Measurements from ENCODE around the gene GPR143.
"Not testable (repeated sequence)": the region's sequence is repeated elsewhere in the genome, so short reads cannot be mapped to it uniquely, and the experiment has no call there.

GPR143 gene

DNA sequence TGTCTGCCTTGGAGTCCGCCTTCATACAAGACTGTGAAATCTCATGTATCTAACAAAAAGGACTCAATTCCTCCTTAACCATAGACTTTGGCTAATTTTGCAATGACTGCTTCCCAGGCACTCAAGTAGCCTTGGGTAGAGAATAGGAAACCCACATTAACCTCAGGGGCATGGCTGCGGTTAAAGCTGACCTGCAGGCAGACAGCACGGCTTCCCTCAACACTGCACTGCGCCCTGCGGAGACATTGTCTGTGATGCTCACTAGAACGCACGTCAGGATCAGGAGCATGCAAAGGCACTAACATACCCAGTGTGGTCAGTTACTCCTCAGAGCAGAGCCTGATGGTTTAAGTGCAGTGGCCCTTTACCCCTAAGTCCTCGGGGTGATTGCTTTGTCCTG is 10.3 kb upstream of the GPR143 start:
- in situ Hi-C loops (cut with HindIII; ENCODE audit: low pct_ligation_motif_present, low pct_unique_long_range_greater_than_20kb, low sequenced_read_pairs): no loop called here
- no peak for DNase-seq

DNA sequence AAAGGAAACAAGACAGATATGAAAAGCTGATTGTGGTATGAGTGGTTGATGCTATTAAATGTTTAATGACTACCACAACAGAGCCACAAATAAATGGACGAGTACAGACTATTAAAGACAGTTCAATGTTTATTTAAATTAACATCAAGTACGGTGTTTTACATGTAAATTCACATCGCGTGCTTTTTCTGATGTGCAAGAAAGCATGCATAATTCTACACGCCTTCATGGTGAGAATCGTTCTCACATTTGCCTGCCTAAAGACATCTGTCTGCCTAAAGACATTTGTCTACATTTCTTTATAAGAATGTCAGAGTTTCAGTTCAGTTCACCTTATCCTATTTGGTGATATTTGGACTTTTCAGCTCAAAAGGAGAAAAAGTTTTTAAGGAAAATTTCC is 7.3 kb upstream of the GPR143 start:
- DNase-seq: no peak
- in situ Hi-C loops (cut with HindIII; ENCODE audit: low pct_ligation_motif_present, low pct_unique_long_range_greater_than_20kb, low sequenced_read_pairs): no loop called here

DNA sequence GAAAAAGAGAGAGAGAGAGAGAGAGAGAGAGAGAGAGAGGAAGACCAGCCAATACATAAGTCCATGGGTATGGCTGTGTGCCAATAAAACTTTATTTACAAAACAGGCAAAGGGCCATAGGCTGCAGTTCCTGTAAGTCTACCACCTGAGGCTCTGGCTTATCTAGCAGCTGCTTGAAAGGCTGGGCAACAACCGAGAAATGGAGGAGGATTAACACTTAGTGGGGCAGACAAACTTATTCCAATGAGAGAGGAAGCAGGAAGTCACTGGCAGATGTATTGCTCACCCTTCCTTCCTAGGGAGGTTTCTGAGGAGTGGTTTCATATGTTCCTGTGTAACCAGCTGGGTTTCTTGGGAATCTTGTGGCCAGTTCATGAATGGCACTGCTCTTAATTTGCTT is 4.7 kb upstream of the GPR143 start:
- no peak for DNase-seq
- in situ Hi-C loops (cut with HindIII; ENCODE audit: low pct_ligation_motif_present, low pct_unique_long_range_greater_than_20kb, low sequenced_read_pairs): no loop called here

DNA sequence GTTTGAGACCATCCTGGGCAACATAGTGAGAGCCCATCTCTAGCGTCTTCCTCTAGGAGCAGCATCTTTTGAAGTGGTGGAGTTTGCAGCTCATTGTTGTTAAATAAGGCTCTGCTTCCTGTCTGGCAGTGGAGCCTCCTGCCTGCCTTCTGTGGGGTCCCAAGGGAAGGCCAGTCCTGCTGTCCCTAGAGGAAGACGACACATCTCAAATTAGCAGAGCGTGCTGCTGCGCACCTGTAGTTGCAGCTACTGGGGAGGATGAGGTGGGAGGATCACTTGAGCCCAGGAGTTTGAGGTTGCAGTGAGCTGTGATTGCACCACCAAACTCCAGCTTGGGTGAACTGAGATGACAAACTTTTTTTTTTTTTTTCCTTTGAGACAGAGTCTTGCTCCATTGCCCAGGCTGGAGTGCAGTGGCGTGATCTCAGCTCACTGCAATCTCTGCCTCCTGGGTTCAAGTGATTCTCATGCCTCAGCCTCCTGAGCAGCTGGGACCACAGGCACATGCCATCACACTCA is 2.7 kb upstream of the GPR143 start:
- in situ Hi-C loops (cut with HindIII; ENCODE audit: low pct_ligation_motif_present, low pct_unique_long_range_greater_than_20kb, low sequenced_read_pairs): not testable (repeated sequence)

DNA sequence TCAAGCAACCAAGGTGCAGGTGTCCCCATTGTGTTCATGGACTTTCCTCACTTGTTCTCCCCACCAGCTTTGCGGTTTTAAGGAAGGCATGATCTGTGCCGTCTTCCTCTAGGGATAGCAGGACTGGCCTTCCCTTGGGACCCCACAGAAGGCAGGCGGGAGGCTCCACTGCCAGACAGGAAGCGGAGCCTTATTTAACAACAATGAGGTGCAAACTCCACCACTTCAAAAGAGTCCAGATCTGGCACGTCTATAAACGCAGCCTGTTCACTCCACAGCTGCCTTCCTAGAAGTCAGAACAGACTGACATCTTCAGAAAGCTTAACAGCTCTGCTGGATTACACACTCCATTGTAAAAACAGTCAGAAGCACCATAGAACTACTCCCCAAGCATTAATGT is 1.7 kb upstream of the GPR143 start:
- no peak for DNase-seq
- in situ Hi-C loops (cut with HindIII; ENCODE audit: low pct_ligation_motif_present, low pct_unique_long_range_greater_than_20kb, low sequenced_read_pairs): no loop called here

More for the DNA sequence above, 2.7 kb upstream of the GPR143 start:
- DNase-seq: not testable (repeated sequence)

DNA sequence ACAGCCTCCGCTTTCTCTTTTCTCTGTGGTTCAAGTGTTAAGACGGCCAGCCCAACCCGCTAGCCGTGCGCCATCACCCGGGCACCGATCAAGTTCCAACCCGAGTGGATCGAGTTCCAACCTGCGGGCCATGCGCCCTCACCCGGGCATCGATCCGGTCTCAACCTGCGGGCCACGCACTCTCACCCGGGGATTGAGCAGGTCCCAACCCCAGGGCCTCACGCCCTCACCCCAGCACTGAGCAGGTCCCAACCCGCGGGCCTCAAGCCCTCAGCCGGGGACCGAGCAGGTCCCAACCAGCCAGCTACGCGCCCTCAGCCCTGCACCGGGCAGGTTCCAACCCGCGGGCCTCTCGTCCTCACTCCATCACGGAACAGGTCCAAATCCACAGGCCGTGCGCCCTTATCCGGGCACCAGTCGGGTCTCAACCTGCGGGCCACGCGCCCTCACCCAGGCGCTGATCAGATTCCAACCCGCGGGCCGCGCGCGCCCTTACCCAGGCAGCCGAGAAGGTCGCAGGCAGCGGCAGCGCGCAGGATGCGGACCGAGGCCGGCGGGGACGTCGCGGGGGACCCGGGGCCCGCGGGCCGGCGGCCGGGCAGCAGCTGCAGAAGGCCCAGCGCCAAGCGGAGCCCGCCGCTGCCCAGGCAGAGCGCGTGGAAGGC is 443 bp downstream of the GPR143 start:
- in situ Hi-C loops (cut with HindIII; ENCODE audit: low pct_ligation_motif_present, low pct_unique_long_range_greater_than_20kb, low sequenced_read_pairs): no loop called here
- DNase-seq: no peak

DNA sequence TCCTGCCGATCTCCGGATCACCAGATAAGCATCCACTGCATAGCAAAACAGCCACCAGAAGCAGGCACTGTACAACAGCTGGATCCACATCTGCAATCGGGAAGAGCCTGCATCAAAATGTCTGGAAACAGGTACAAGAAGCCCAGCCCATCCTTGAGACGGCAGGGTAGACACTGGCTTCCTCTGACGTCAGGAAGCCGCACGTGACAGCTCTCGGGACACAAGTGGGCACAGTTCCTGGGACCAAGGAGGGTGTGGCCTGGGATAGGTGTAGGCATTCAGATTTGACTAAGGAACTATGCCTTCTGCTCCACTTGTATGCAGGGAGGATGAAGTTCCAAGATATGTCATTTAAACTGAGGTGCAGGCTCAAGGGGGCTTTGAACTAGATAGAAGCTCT is 6.3 kb downstream of the GPR143 start:
- no peak for DNase-seq
- in situ Hi-C loops (cut with HindIII; ENCODE audit: low pct_ligation_motif_present, low pct_unique_long_range_greater_than_20kb, low sequenced_read_pairs): no loop called here

DNA sequence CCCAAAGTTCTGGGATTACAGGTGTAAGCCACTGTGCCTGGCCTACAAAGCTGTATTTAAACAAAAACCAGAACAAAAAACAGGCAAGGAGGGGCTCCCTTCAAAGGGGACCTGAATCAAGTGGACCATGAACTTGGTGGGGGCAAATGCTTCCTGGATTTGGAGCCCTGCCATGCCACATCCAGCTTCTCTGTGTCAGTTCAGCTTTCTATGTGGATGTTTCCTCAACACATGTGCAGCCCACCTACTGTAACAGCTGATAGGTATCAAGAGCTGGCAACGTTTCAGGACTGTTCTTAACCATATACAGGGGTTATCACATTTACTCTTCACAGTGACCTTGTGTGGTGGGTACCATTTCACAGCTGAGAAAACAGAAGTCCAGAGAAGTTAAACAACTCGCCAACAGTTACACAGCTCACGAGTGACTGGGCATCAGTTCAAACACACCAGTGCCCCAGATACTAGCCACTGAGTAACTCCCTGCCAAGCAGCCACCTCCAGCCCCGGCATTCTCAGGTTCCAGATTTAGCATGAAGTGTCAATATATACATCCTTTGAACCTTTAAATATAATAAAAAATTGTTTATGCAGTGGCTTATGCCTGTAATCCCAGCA is 7.5 kb downstream of the GPR143 start:
- in situ Hi-C loops (cut with HindIII; ENCODE audit: low pct_ligation_motif_present, low pct_unique_long_range_greater_than_20kb, low sequenced_read_pairs): no loop called here
- no peak for DNase-seq

DNA sequence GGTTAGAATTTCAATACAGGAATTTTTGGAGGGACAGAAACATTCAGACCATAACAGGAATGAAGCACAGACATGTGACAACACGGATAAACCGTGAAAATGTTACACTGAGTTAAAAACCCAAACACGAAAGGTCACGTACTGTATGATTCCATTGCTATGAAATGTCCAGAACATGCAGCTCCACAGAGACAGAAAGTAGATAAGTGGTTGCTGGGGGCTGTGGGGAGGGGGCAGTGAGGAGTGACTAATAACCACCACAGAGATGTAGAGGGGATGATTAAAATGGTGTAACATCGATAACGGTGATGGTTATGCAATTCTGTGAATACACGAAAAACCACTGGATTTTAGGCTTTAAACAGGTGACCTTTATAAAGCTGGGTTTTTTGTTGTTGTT is 8.3 kb downstream of the GPR143 start:
- in situ Hi-C loops (cut with HindIII; ENCODE audit: low pct_ligation_motif_present, low pct_unique_long_range_greater_than_20kb, low sequenced_read_pairs): no loop called here
- DNase-seq: no peak

DNA sequence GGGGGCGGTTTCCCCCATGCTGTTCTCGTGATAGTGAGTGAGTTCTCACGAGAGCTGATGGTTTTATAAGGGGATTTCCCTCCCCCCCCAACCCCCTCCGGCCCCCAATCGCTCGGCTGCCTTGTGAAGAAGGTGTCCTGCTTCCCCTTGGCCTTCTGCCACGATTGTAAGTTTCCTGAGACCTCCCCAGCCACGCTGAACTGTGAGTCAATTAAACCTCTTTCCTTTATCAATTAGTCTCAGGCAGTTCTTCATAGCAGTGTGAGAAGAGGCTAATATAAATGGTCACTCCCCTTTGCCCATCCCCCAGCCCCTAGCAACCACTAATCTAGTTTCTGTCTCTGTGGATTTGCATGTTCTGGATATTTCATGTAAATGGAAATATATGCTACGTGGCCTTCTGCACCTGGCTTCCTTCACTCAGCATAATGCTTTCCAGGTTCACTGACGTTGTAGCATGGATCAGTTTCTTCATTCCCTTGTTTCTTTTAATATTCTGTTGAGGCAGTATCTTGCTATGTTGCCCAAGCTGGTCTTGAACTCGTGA is 16.4 kb downstream of the GPR143 start:
- in situ Hi-C loops (cut with HindIII; ENCODE audit: low pct_ligation_motif_present, low pct_unique_long_range_greater_than_20kb, low sequenced_read_pairs): no loop called here

DNA sequence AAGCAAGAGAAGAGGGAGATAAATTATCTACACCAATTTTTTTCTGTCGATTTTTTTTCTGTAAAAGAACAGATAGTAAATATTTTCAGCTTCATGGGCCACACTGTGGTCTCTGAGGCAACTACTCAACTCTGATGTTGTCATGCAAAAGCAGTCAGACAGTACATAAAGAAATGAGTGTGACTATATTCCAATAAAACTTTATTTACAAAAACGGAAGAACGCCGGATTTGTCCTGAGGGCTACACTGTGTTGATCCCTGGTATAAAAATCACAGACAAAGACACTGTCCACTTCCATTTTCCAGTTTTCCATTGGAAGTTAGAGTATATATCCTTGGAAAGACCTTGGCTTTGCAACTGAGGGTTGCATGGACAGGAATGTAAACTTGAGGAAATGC is 18.0 kb downstream of the GPR143 start:
- no peak for DNase-seq
- in situ Hi-C loops (cut with HindIII; ENCODE audit: low pct_ligation_motif_present, low pct_unique_long_range_greater_than_20kb, low sequenced_read_pairs): no loop called here

More for the DNA sequence above, 16.4 kb downstream of the GPR143 start:
- no peak for DNase-seq

DNA sequence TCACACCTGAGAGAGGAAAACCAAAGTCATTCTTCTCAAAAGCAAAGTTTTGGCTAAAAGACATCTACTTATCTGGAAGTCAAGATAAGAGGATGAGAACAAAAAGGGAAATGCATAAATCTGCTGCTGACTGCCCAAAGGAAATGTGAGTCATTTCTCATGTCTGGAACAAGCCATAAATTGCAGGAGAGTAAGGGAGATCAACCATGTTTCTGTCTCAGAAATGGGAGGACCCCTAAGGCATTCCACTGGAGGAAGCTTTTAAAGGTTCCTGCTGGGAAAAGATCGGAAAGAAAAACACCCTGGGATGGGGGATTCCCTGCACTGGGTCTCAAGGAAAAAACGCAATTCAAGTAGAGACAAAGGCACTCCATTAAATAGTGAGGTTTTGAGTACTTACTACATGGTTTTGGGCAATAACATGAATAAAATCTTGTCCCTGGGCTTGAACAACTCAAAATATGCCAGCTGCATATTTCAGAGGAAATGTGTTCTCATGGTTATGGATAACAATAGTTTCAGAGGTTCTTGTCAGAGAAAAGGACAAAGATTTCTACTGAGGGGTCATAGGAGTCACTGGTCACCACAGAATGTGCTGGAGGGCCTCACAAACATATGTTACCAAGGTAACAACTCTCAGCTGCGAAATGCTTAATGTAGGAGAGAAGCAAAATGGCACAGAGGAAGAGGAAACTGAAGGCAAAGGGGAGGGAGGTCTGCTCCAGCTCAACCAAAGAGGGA is 19.3 kb downstream of the GPR143 start:
- DNase-seq: no peak
- in situ Hi-C loops (cut with HindIII; ENCODE audit: low pct_ligation_motif_present, low pct_unique_long_range_greater_than_20kb, low sequenced_read_pairs): no loop called here

DNA sequence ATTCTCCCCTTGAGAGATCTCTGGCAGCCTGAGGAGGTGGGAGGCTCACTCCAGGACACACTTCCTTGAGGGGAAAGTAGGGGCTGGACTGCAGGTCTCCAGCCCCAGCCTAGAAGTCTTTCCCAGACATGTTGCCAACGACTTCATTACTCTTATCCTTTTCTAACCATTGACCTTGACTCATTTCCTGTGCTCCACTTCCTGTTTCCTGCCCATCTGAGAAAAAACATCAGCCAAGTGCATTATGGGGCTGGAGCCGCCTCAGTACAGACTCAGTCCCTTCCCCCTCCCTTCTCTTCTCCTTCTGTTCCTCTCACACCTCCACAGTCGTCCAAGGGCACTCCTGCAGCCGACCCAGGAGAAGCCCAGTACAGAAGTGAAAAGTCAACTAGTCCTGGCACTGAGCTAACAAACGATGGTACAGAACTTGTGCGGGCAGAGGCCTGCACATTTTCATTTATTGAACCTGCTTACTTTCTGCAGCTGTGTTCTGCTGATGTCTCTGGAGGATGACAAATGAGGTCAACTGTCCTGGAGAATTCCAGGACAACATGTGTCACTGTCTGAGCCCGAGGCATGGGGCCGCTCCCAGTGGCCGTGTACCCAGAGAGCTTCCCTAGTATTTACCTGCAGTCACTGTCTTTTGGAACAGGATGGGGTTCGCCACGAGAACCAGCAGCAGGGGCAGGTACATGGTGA is 20.1 kb downstream of the GPR143 start:
- DNase-seq: no peak
- in situ Hi-C loops (cut with HindIII; ENCODE audit: low pct_ligation_motif_present, low pct_unique_long_range_greater_than_20kb, low sequenced_read_pairs): no loop called here

DNA sequence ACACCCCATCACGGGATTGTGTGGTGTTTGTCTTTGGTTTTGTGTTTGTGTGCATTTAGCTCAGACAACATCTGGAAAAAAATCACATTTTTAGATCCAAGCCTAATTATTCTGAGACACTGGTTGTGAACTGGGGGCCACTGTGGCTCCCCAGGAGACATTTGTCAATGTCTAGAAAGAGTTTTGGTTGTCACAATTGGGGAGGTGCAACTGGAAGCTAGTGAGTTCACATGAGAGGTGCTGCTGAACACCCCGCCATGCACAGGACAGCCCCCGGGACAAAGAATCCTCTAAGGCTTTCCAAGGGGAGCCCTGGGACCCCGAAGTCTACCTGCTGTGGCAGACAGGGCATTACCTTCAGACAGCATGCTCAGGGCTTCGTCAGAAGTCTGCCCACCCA is 26.5 kb downstream of the GPR143 start:
- in situ Hi-C loops (cut with HindIII; ENCODE audit: low pct_ligation_motif_present, low pct_unique_long_range_greater_than_20kb, low sequenced_read_pairs): no loop called here
- DNase-seq: no peak

DNA sequence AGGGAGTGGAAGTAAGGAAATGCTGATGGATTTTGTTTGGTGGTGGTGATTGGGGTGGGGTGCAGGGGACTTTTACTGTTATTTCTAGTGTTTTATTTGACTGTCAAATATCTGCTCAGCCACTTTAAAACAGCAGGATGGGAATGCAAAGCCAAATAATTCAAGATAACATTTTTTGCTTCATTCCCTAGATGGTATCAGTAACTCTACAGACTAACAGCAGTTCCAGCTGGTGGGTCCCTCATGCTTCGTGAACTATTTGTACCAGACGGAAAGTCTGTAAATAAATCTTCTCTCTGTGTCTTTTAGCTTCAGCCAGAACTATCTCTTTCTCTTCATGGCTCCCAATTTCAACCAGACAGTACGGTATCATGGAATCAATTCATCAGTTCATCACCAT is 27.5 kb downstream of the GPR143 start:
- no peak for DNase-seq
- in situ Hi-C loops (cut with HindIII; ENCODE audit: low pct_ligation_motif_present, low pct_unique_long_range_greater_than_20kb, low sequenced_read_pairs): no loop called here

DNA sequence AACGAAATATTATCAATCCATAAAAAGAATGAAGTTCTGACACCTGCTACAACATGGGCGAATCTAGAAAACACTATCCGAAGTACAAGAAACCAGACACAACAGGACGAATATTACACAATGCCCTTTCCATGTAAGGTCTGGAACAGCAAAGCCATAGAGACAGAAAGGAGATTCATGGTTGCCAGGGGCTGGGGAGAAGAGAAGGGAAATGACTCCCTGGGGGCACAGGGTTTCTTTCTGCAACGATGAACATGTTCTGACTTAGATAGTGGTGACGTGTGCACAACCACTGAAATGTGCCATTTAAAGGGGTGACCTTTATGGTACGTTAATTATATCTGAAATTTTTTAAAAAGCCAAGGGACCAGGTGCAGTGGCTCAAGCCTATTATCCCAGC is 28.3 kb downstream of the GPR143 start:
- in situ Hi-C loops (cut with HindIII; ENCODE audit: low pct_ligation_motif_present, low pct_unique_long_range_greater_than_20kb, low sequenced_read_pairs): no loop called here
- no peak for DNase-seq

DNA sequence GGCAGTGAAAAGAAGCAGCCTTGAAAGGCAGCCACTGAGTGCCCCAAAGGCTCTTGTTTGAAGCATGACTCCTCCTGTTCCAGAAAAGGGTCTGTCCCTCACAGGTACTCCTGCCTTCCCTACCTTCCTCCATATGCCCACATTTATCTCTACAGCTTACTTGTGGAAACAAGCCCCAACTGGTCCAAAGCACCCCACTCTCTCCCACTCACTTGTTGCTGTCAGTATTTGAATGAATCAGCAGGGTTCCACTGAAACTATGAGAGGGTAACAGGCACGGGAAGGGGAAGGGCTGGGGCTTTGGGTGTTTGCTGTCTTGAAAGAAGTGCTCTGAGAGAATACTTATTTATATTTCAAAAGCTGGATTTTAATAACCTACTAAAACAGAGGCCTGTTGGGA is 34.9 kb downstream of the GPR143 start:
- in situ Hi-C loops (cut with HindIII; ENCODE audit: low pct_ligation_motif_present, low pct_unique_long_range_greater_than_20kb, low sequenced_read_pairs): no loop called here
- no peak for DNase-seq

DNA sequence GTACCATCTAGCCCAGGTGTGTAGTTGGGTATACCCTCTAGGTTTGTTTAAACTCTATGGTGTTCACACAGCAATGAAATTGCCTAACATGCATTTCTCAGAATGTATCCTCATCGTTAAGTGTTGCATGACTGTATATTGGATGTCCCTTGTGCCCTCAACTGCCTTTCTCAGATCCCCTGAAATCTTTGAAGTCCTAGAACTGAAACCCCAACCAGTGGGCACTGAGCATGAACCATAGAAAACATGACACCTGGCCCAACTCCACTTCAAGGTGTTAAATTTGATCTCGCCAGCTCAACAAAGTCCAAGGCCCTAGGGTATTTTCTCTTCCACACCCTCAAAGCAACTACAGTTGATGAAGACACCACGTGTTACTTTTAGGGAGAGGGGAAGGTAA is 35.6 kb downstream of the GPR143 start:
- in situ Hi-C loops (cut with HindIII; ENCODE audit: low pct_ligation_motif_present, low pct_unique_long_range_greater_than_20kb, low sequenced_read_pairs): no loop called here
- no peak for DNase-seq
